PC-3 (cell line): Measurements from ENCODE around the gene CLDN34.

Experiments
- CTCF ChIP-seq: fragments of 300-600 bp; sonication (generic); conservative IDR thresholded peaks from 2 replicates; pipeline ENCODE4 v1.5.1; 2017; ENCODE audit warnings: antibody characterized with exemption, low read depth, mild to moderate bottlenecking, low read length
- EZH2 ChIP-seq: fragments of 300-600 bp; sonication (generic); IDR thresholded peaks from one replicate; pipeline ENCODE4 v1.6.1; 2017; ENCODE audit warnings: antibody characterized with exemption, mild to moderate bottlenecking, low read length; ENCODE audit not compliant: unreplicated experiment
- EZH2phosphoT487 ChIP-seq: fragments of 300-600 bp; sonication (generic); IDR thresholded peaks from 2 replicates; pipeline ENCODE4 v1.6.1; 2018; ENCODE audit warnings: mild to moderate bottlenecking, antibody characterized with exemption, low read length, borderline replicate concordance

GRCh38 chrX:10006770-10007169 lies 39.6 kb downstream of the CLDN34 start:
- TF ChIP-seq CTCF (no peak), EZH2phosphoT487 (no peak), EZH2 (no peak)
